AG04450 (cell line): ENCODE measurements around the gene MFAP3L. TPM values are rescaled to one million over a fixed set of nuclear protein-coding genes. Genes with fewer than 3 reads are reported as not detected.

Experiments
- CTCF ChIA-PET: fragments of 300-600, 350-600 bp; formaldehyde crosslinking; extraction: SDS; loops from one replicate; lab custom pipeline; 2022; ENCODE audit warnings: antibody characterized with exemption, inconsistent platforms; lab: Charles Lee
- POLR2A ChIA-PET: fragments of 350-600 bp; formaldehyde crosslinking; extraction: SDS; loops from one replicate; lab custom pipeline; 2021; ENCODE audit warnings: antibody characterized with exemption, inconsistent platforms; lab: Yijun Ruan, JAX
- DNase-seq: peaks from one replicate; pipeline ENCODE4 v3.0.0-alpha.2; 2011; ENCODE audit warnings: low read depth, low spot score
- H3K27ac ChIP-seq: one replicate; pipeline ENCODE4 v1.5.1; 2012; ENCODE audit warnings: low read depth, low read length, control low read depth
- H3K27me3 ChIP-seq: one replicate; pipeline ENCODE4 v1.6.0; 2012; ENCODE audit warnings: low read length; ENCODE audit not compliant: control insufficient read depth, insufficient read depth
- H3K4me3 ChIP-seq: 2 replicates; pipeline ENCODE4 v1.5.1; 2011; ENCODE audit warnings: mild to moderate bottlenecking, low read depth, low read length, control low read depth
- H3K9me3 ChIP-seq: 2 replicates; pipeline ENCODE4 v1.5.1; 2012; ENCODE audit warnings: low read length; ENCODE audit not compliant: control insufficient read depth, insufficient read depth
- polyA minus RNA-seq: library from RNA; depleted of rRNA, polyadenylated mRNA; stranded (reverse); fragments of >200 nt; gene quantifications from 2 replicates; pipeline ENCODE4 v1.2.3, GENCODE V29; 2011; rRNA and poly(A)+ RNA removed
- polyA plus RNA-seq: library from polyadenylated mRNA; depleted of rRNA; stranded (reverse); fragments of >200 nt; gene quantifications from 2 replicates; pipeline ENCODE4 v1.2.3, GENCODE V29; 2011; rRNA removed
- TF ChIP-seq, protein P1 (sequence below): IDR thresholded peaks from 2 replicates; pipeline ENCODE4 v1.5.1; 2011; ENCODE audit warnings: low read depth, low read length, control low read depth, inconsistent platforms

The MFAP3L gene
- 0.31 and 0.51 TPM in 2 replicates for polyA plus RNA-seq
- 0.60 and 1.6 TPM in 2 replicates for polyA minus RNA-seq

DNA sequence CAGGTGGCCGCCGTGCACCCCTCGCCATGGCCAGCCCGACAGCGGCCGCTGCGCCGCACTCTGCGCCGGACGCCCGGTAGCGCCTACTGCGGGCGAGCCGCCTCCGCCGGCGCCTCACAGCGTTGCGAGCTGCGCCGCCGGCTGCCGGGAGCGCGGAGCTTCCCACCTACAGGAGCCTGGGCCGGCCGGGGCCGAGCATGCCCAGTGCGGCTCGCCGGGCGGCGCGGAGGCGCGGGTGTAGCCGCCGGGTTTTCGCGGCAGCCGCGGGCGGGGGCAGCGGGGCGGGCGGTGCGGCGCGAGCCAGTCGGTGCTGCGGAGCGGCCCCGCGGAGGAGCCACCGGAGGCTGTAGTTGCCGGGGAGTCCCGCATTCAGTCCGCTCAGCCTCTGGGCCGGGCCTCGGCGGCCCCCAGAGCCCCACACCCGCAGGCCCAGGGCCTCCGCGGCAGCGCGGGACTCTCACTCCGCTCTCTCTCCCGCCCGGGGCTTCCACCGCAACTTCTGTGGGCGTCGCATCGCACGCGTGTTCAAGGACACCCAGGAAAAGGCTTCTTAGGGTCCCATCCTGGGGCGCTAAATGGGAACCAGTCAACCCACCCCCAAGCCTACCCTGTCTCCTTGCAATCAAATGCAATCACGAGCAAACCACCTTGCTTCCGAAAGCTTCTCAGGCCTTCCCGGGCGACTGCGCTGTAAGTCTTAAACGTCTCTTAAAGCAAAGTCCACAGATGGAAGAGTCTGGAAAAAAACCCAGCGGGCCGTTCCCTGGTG lies at the start of gene MFAP3L:
Gene MFAP3L (minus strand): TSS at position 143 of the 769 bp plus-strand sequence. CDS start 20,518 bp downstream, outside the sequence.
- Histone ChIP-seq H3K9me3 (peaks cover 9% of the 10 kb centered on the region), H3K27ac (no peak within 1 kb of the TSS), H3K27me3 (peaks cover 17% of the 10 kb centered on the region), H3K4me3 (peak within 1 kb of the TSS; percentile 75)
- peak; percentile 63 for DNase-seq
- POLR2A ChIA-PET = no interaction called here
- CTCF ChIA-PET = interaction anchor here (1.9 to 2.5 kb wide), 2 partner anchors 21 to 216 kb away, joined by 5 to 12 read pairs; no protein-coding TSS in a partner anchor
- TF ChIP-seq, protein P1, sequence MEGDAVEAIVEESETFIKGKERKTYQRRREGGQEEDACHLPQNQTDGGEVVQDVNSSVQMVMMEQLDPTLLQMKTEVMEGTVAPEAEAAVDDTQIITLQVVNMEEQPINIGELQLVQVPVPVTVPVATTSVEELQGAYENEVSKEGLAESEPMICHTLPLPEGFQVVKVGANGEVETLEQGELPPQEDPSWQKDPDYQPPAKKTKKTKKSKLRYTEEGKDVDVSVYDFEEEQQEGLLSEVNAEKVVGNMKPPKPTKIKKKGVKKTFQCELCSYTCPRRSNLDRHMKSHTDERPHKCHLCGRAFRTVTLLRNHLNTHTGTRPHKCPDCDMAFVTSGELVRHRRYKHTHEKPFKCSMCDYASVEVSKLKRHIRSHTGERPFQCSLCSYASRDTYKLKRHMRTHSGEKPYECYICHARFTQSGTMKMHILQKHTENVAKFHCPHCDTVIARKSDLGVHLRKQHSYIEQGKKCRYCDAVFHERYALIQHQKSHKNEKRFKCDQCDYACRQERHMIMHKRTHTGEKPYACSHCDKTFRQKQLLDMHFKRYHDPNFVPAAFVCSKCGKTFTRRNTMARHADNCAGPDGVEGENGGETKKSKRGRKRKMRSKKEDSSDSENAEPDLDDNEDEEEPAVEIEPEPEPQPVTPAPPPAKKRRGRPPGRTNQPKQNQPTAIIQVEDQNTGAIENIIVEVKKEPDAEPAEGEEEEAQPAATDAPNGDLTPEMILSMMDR = no peak

DNA sequence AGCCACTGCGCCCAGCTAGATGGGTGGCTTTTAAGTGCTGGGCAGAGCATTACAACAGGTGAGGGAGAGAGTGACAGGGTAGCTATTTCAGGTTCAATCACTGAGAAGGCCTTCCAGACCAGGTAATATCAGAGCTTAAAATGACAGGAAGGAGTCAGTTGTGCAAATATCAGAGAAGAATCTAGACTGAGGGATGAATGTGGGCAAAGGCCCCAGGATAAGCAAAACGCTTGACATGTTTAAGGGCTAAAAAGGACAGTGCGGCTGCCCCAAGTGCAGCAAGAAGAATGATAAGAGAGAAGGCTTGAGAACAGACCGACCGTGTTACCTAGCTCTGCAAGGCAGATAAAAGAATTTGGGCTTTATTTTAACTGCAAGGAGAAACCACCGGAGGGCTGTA lies 45.0 kb upstream of the MFAP3L start:
- CTCF ChIA-PET = no interaction called here
- Histone ChIP-seq H3K4me3 (no peak overlapping the region), H3K9me3 (no peaks in the 10 kb centered on the region), H3K27me3 (no peaks in the 10 kb centered on the region), H3K27ac (no peak overlapping the region)
- POLR2A ChIA-PET = no interaction called here
- TF ChIP-seq, protein P1 = no peak
- DNase-seq = no peak

DNA sequence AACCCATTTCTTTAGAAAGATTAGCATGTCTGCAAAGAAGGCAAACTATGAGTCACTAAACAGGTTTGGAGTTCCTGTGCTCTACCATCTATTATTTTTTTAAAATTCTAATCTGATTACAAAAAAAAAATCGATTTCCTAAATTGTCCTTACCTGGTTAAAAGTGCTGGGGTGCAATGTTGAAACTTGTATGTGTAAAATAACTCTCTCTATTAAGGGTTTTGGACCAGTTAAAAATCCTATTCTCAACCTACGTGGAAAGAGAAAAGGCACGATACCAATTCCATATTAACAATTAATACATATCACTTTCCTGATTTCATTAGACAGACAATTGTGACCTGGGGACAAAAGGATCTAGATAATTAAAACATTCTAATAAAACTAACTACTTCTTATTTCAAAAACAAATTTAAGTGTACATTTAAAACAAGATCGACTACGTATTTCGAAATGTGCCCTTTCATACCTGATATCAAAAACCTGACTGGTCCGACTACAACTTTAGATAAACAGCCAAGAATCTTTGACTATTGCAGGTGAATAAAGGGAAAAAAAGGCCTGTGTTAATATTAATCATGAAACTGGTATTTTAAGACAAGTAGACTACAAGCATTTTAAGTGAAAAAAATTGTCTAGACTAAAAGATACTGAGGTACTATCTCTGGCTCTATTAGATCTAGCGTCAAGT lies 42.4 kb upstream of the MFAP3L start:
- POLR2A ChIA-PET = no interaction called here
- Histone ChIP-seq H3K4me3 (no peak overlapping the region), H3K27me3 (no peaks in the 10 kb centered on the region), H3K27ac (no peak overlapping the region), H3K9me3 (no peaks in the 10 kb centered on the region)
- CTCF ChIA-PET = no interaction called here
- no peak for DNase-seq
- TF ChIP-seq, protein P1 = no peak

DNA sequence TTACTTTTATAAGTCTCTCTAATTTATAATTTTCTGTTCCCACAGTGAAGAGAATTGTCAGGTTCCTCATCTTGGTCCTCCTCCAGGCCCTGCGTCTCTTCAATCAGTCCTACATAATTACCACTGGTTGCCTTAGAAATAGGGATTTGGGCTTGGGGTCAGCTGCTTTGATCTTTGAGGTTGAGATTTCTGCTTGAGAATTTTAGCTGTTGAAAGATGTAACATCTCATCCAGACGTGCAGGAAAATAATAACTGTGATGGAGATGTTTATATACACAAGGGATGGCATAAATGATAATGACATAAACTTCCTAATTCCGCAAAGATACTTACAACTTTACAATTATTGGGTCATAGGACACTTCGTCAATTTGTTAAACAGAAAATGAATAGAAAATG lies 33.2 kb upstream of the MFAP3L start:
- POLR2A ChIA-PET = no interaction called here
- TF ChIP-seq, protein P1 = no peak
- no peak overlapping the region for H3K4me3 ChIP-seq
- no peaks in the 10 kb centered on the region for H3K9me3 ChIP-seq
- no peak for DNase-seq
- CTCF ChIA-PET = interaction anchor here (0.8 to 1.4 kb wide), 2 partner anchors 11 kb away, joined by 3 to 12 read pairs; no protein-coding TSS in a partner anchor
- no peak overlapping the region for H3K27ac ChIP-seq
- H3K27me3 ChIP-seq = no peaks in the 10 kb centered on the region
